ENCODE results near the gene PAX1.

The PAX1 gene

DNA sequence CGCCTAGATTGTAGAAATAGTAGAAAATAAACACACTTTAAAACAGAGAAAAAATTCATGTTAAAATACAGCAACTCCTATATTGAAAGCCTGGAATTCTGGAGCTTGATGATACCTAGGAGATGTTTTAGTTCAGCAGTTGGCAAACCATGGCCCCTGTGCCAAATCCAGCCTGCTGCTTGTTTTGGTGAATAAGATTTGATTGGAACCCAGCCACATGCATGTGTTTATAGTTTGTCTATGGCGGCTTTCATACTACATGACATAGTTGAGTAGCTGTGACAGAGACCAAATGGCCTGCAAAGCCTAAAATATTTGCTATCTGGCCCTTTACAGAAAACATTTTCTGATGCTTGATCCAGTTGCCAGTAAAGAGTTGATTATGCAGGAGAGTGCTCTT is 57.2 kb downstream of the PAX1 start:
- Histone ChIP-seq H3K36me3 (ENCODE audit: control insufficient read depth in 1 of 2, insufficient read depth in 2 of 2, low read length in 2 of 2) (no peaks in the 10 kb centered on the region), H3K4me3 (ENCODE audit: low read depth in 1 of 2, low read length in 2 of 2) (no peak overlapping the region), H3K27ac (ENCODE audit: low read length) (no peak overlapping the region), H3K9me3 (ENCODE audit: control insufficient read depth in 1 of 2, low read length in 2 of 2) (no peaks in the 10 kb centered on the region), H3K4me1 (ENCODE audit: control insufficient read depth in 1 of 2, insufficient read depth in 2 of 2, low read length in 2 of 2) (no peaks in the 10 kb centered on the region), H3K27me3 (ENCODE audit: low read depth, low read length) (no peaks in the 10 kb centered on the region)

DNA sequence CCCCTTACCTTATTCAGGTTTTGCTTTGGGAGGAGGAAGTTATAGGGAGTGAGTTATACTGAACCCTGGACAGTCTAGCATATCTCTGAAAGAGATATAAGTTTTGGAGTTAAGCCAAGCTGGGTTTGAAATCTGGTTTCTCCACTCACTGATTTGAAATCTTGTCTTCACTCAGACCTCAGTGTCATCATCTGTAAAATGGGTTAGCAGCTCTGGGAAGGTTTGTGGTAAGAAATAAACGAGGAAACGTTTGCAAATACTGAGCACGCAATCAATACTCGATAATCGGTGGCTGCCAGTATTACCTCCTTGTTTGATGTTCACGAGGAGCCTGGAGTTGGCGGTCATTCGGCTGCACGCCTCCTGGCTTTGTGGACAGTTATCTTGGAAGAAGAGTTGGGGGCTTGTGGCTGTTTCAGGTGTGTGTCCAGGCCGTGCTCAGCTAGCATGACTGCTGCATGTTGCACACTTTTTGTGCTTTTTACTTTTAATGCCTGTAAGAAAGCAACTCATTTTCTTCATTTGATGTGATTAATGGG is 61.8 kb downstream of the PAX1 start:
- no peak overlapping the region for H3K4me3 ChIP-seq (ENCODE audit: low read depth in 1 of 2, low read length in 2 of 2)
- H3K27ac ChIP-seq (ENCODE audit: low read length): no peak overlapping the region
- H3K9me3 ChIP-seq (ENCODE audit: control insufficient read depth in 1 of 2, low read length in 2 of 2): no peaks in the 10 kb centered on the region
- no peaks in the 10 kb centered on the region for H3K4me1 ChIP-seq (ENCODE audit: control insufficient read depth in 1 of 2, insufficient read depth in 2 of 2, low read length in 2 of 2)
- H3K27me3 ChIP-seq (ENCODE audit: low read depth, low read length): no peaks in the 10 kb centered on the region
- no peaks in the 10 kb centered on the region for H3K36me3 ChIP-seq (ENCODE audit: control insufficient read depth in 1 of 2, insufficient read depth in 2 of 2, low read length in 2 of 2)

DNA sequence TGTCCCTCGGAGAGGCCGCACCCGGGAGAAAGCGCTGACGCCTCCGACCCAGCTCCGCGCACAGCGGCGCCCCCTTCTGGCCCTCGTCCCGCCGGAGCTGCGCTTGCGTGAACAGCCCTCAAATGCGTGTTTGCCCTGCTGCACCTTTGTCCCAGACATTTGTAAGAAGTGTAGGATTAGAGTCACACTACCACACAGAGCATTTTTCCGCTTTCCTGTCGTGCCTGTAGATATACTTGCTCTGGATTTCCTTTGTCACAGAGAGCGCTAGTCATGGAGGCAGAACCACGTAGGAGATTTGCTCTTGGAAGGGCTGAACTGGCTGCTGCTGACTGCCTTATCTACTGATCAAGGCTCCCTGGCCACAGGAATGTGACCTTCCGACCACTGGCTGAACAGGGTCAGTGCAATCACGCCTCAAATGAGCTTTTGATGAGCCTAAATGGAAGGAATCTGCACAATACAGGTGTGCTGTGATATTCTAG is 62.3 kb downstream of the PAX1 start:
- H3K27me3 ChIP-seq (ENCODE audit: low read depth, low read length): no peaks in the 10 kb centered on the region
- no peak overlapping the region for H3K4me3 ChIP-seq (ENCODE audit: low read depth in 1 of 2, low read length in 2 of 2)
- no peak overlapping the region for H3K27ac ChIP-seq (ENCODE audit: low read length)
- no peaks in the 10 kb centered on the region for H3K4me1 ChIP-seq (ENCODE audit: control insufficient read depth in 1 of 2, insufficient read depth in 2 of 2, low read length in 2 of 2)
- no peaks in the 10 kb centered on the region for H3K36me3 ChIP-seq (ENCODE audit: control insufficient read depth in 1 of 2, insufficient read depth in 2 of 2, low read length in 2 of 2)
- H3K9me3 ChIP-seq (ENCODE audit: control insufficient read depth in 1 of 2, low read length in 2 of 2): no peaks in the 10 kb centered on the region

Measured in muscle layer of duodenum (tissue), 2 donors.